Gastrocnemius medialis (tissue), 4 donors: Measurements from ENCODE around the gene NIPBL.

ENCODE experiments used
- CTCF ChIP-seq, 5 experiments: fragments of 450-650 bp in 3 of 5; fragments of 200-600 bp in 2 of 5; sonication (generic) in 2 of 5; IDR thresholded peaks in 4 of 5; conservative IDR thresholded peaks in 1 of 5; 1 replicate in 4 of 5; 2 replicates in 1 of 5; pipeline ENCODE4 v1.5.1; 2016 to 2019; ENCODE audit warnings: antibody characterized with exemption in 5 of 5, mild to moderate bottlenecking in 3 of 5, moderate library complexity in 3 of 5
- POLR2A ChIP-seq, 2 donors: fragments of 450-650 bp; IDR thresholded peaks; one replicate each; pipeline ENCODE4 v1.6.1; 2017; ENCODE audit warnings: antibody characterized with exemption in 2 of 2, mild to moderate bottlenecking in 2 of 2, moderate library complexity in 2 of 2

GRCh38 chr5:36928947-36929346, 52.4 kb downstream of the NIPBL start:
- TF ChIP-seq CTCF (IDR thresholded peaks at IDR 0.05 in 4 of 5, conservative IDR thresholded peaks at IDR 0.05 in 1 of 5) (no peak), POLR2A (IDR thresholded peaks at IDR 0.05) (no peak)
